Transverse colon (tissue), 4 donors: ENCODE results near the gene ZNF784.

ENCODE experiments used
- EP300 ChIP-seq: sonication (generic); formaldehyde crosslinking; IDR thresholded peaks from one replicate; pipeline ENCODE4 v1.6.1; 2017; ENCODE audit warnings: antibody characterized with exemption, low read depth
- POLR2A ChIP-seq: fragments of 450-650 bp; IDR thresholded peaks from one replicate; pipeline ENCODE4 v1.6.1; 2016; ENCODE audit warnings: antibody characterized with exemption, mild to moderate bottlenecking, moderate library complexity
- POLR2AphosphoS5 ChIP-seq, 3 donors: sonication (generic); formaldehyde crosslinking; IDR thresholded peaks; one replicate each; pipeline ENCODE4 v1.6.1; 2016; ENCODE audit warnings: antibody characterized with exemption in 3 of 3
- TF ChIP-seq, protein P1 (sequence below), 5 experiments: fragments of 200-600 bp in 3 of 5; fragments of 450-650 bp in 2 of 5; sonication (generic) in 3 of 5; IDR thresholded peaks; 1 replicate in 2 of 5; 2 replicates in 3 of 5; pipeline ENCODE4 v1.5.1; 2016 to 2017; ENCODE audit warnings: antibody characterized with exemption in 5 of 5, inconsistent platforms in 3 of 5, mild to moderate bottlenecking in 2 of 5, moderate library complexity in 1 of 5

DNA sequence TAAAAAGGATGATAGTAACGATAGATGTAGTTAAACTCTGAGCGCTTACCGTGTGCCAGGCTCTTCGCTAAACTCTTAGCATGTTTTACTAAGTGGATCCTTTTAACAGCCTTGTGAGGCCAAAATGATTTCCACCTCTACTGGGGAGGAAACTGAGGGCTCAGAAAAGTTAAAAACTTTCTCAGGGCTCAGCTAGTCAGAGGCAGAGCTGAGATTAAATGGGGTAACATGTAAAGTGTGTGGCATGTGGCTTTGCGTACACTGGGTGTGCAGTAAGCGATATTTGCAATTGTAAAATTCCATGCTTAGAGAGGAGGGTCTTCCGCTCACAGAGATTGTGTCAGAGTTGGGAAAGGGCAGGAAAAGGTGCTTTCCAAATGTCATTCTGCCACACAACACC lies 32.2 kb upstream of the ZNF784 start:
- TF ChIP-seq POLR2A (no peak), EP300 (no peak), POLR2AphosphoS5 (IDR thresholded peaks at IDR 0.05) (no peak)
- TF ChIP-seq, protein P1, sequence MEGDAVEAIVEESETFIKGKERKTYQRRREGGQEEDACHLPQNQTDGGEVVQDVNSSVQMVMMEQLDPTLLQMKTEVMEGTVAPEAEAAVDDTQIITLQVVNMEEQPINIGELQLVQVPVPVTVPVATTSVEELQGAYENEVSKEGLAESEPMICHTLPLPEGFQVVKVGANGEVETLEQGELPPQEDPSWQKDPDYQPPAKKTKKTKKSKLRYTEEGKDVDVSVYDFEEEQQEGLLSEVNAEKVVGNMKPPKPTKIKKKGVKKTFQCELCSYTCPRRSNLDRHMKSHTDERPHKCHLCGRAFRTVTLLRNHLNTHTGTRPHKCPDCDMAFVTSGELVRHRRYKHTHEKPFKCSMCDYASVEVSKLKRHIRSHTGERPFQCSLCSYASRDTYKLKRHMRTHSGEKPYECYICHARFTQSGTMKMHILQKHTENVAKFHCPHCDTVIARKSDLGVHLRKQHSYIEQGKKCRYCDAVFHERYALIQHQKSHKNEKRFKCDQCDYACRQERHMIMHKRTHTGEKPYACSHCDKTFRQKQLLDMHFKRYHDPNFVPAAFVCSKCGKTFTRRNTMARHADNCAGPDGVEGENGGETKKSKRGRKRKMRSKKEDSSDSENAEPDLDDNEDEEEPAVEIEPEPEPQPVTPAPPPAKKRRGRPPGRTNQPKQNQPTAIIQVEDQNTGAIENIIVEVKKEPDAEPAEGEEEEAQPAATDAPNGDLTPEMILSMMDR (IDR thresholded peaks at IDR 0.05): no peak
